ENCODE results near the gene MGAT5B.
A peak's percentile ranks its signal among the peaks of the same experiment; 100 is the strongest.
"Not testable (repeated sequence)": the region's sequence is repeated elsewhere in the genome, so short reads cannot be mapped to it uniquely, and the experiment has no call there.

Gene MGAT5B
- total RNA-seq = 0 to 1.8 reads per million in 2 donors

- peak; percentile 73 for DNase-seq
Observed at GRCh38 chr17:76868176-76868668, at the start of gene MGAT5B. Gene MGAT5B, plus strand, starts transcription at chr17:76868404. Its CDS starts 626 bp downstream, at chr17:76869030.

- DNase-seq = no peak
Observed at GRCh38 chr17:76820039-76820438, 48.2 kb upstream of the MGAT5B start.

GRCh38 chr17:76820561-76820960 lies 47.6 kb upstream of the MGAT5B start:
- no peak for DNase-seq

GRCh38 chr17:76822184-76822778 lies 45.9 kb upstream of the MGAT5B start:
- no peak for DNase-seq

- DNase-seq = no peak
Observed at GRCh38 chr17:76824093-76824492, 44.1 kb upstream of the MGAT5B start.

- DNase-seq = no peak
Observed at GRCh38 chr17:76826330-76827068, 41.7 kb upstream of the MGAT5B start.

GRCh38 chr17:76827736-76828135 lies 40.5 kb upstream of the MGAT5B start:
- DNase-seq = no peak

GRCh38 chr17:76830987-76831715 lies 37.1 kb upstream of the MGAT5B start:
- DNase-seq = no peak

GRCh38 chr17:76833034-76833644 lies 35.1 kb upstream of the MGAT5B start:
- DNase-seq = no peak

GRCh38 chr17:76833747-76834146 lies 34.5 kb upstream of the MGAT5B start:
- DNase-seq = no peak

GRCh38 chr17:76834870-76835269 lies 33.3 kb upstream of the MGAT5B start:
- no peak for DNase-seq

- no peak for DNase-seq
Observed at GRCh38 chr17:76840443-76840767, 27.8 kb upstream of the MGAT5B start.

- no peak for DNase-seq
Observed at GRCh38 chr17:76840884-76841775, 27.1 kb upstream of the MGAT5B start.

- no peak for DNase-seq
Observed at GRCh38 chr17:76841776-76842405, 26.3 kb upstream of the MGAT5B start.

GRCh38 chr17:76843068-76843467 lies 25.1 kb upstream of the MGAT5B start:
- DNase-seq = not testable (repeated sequence)

GRCh38 chr17:76843703-76844484 lies 24.3 kb upstream of the MGAT5B start:
- no peak for DNase-seq

- DNase-seq = no peak
Observed at GRCh38 chr17:76844485-76844829, 23.7 kb upstream of the MGAT5B start.

- no peak for DNase-seq
Observed at GRCh38 chr17:76844846-76845245, 23.4 kb upstream of the MGAT5B start.

- no peak for DNase-seq
Observed at GRCh38 chr17:76845541-76846017, 22.6 kb upstream of the MGAT5B start.

- no peak for DNase-seq
Observed at GRCh38 chr17:76847031-76847430, 21.2 kb upstream of the MGAT5B start.

GRCh38 chr17:76848670-76849069 lies 19.5 kb upstream of the MGAT5B start:
- DNase-seq = no peak
